ENCODE data around the gene SMYD3. TPM values are rescaled to one million over a fixed set of nuclear protein-coding genes. Genes with fewer than 3 reads are reported as not detected.

The SMYD3 gene
- total and polyA plus RNA-seq, 9 of the 15 experiments (the other 6 are each of a cell fraction or from before 2014, with no cell fraction given) = 128 to 440 (median 197) TPM

GRCh38 chr1:246221485-246222255 lies 285.4 kb downstream of the SMYD3 start:
- Histone ChIP-seq H3K36me3 (ENCODE audit: control insufficient read depth, insufficient read depth, low read length) (no peaks in the 10 kb centered on the region), H3K4me1 (replicated peaks in 1 of 2; ENCODE audit: control insufficient read depth in 2 of 2, insufficient read depth in 2 of 2, low read length in 2 of 2) (peaks cover 6 to 13% of the 10 kb centered on the region in 2 experiments; a peak in 3 of 5 replicates), H3K27me3 (ENCODE audit: control insufficient read depth in 2 of 2, insufficient read depth in 2 of 2, low read length in 2 of 2) (no peaks in the 10 kb centered on the region), H3K4me3 (no peak overlapping the region), H3K79me2 (ENCODE audit: control insufficient read depth, insufficient read depth, low read length) (no peaks in the 10 kb centered on the region), H2AFZ (ENCODE audit: low read depth, low read length) (no peak overlapping the region), H3K27ac (ENCODE audit: extremely low read depth, low read depth, low read length) (no peak overlapping the region), H4K20me1 (replicated peaks; ENCODE audit: control insufficient read depth, insufficient read depth, low read length) (no peaks in the 10 kb centered on the region), H3K4me2 (ENCODE audit: insufficient read depth, low read length) (no peak overlapping the region), H3K9me1 (ENCODE audit: control insufficient read depth, insufficient read depth, low read length) (no peaks in the 10 kb centered on the region), H3K9ac (ENCODE audit: insufficient read depth in 1 of 2, low read depth in 2 of 2, low read length in 2 of 2) (no peak overlapping the region), H3K9me3 (replicated peaks; ENCODE audit: control insufficient read depth, insufficient read depth, low read depth, low read length) (peaks cover 20% of the 10 kb centered on the region)
- in situ Hi-C loops (cut with MboI) = no loop called here
- ChIA-PET POLR2A (interaction anchor here (0.6 to 0.7 kb wide), 2 partner anchors 18 to 179 kb away, joined by 3 read pairs; no protein-coding TSS in a partner anchor), CTCF (ENCODE audit: low intra/inter-chr PET ratio) (no interaction called here)
- no TSS peak for BruUV-seq (replicated peaks)
- ATAC-seq (no peak), FAIRE-seq (no peak), DNase-seq (ENCODE audit: extremely low read depth in 1 of 4, low spot score in 3 of 4) (no peak)
- WGBS (ENCODE audit: insufficient coverage, low coverage, missing lambda C conversion rate) = 80% methylated on average over 14 of the region's 14 CpGs
- intact Hi-C loops (cut with micrococcal nuclease) = no loop called here
- no peak for TF ChIP-seq BRD4 (IDR thresholded peaks at IDR 0.05)
- TF ChIP-seq RNF2 (IDR thresholded peaks at IDR 0.05) = no peak
- no peak for TF ChIP-seq TOE1 (IDR thresholded peaks at IDR 0.05; ENCODE audit: borderline replicate concordance)
- no peak for TF ChIP-seq TOE1 (CRISPR knock-in tag; IDR thresholded peaks at IDR 0.05; ENCODE audit: borderline replicate concordance, low read depth)
- no peak for TF ChIP-seq LCOR (CRISPR knock-in tag; IDR thresholded peaks at IDR 0.05)
- TF ChIP-seq NUFIP1 (IDR thresholded peaks at IDR 0.05; ENCODE audit: partially characterized antibody) = no peak
- TF ChIP-seq THRB (CRISPR knock-in tag; conservative IDR thresholded peaks at IDR 0.05) = no peak
- no peak for TF ChIP-seq TCF7 (IDR thresholded peaks at IDR 0.05; ENCODE audit: borderline replicate concordance)
- no peak for TF ChIP-seq ZNF445 (CRISPR knock-in tag; IDR thresholded peaks at IDR 0.05; ENCODE audit: low read depth)
- TF ChIP-seq ZNF707 (CRISPR knock-in tag; conservative IDR thresholded peaks at IDR 0.05) = no peak
- no peak for TF ChIP-seq TSHZ1 (CRISPR knock-in tag; IDR thresholded peaks at IDR 0.05)
- TF ChIP-seq HOMEZ (CRISPR knock-in tag; IDR thresholded peaks at IDR 0.05) = no peak
- no peak for TF ChIP-seq MEF2D (tag; conservative IDR thresholded peaks at IDR 0.05; ENCODE audit: low read depth)
- no peak for TF ChIP-seq MED1 (CRISPR knock-in tag; IDR thresholded peaks at IDR 0.05; ENCODE audit: borderline replicate concordance)
- TF ChIP-seq ZBTB2 (IDR thresholded peaks at IDR 0.05) = no peak

Measured in K562 (cell line).